ENCODE results near the gene OBP2B.
"Not testable (repeated sequence)": the region's sequence is repeated elsewhere in the genome, so short reads cannot be mapped to it uniquely, and the experiment has no call there.

OBP2B gene

DNA sequence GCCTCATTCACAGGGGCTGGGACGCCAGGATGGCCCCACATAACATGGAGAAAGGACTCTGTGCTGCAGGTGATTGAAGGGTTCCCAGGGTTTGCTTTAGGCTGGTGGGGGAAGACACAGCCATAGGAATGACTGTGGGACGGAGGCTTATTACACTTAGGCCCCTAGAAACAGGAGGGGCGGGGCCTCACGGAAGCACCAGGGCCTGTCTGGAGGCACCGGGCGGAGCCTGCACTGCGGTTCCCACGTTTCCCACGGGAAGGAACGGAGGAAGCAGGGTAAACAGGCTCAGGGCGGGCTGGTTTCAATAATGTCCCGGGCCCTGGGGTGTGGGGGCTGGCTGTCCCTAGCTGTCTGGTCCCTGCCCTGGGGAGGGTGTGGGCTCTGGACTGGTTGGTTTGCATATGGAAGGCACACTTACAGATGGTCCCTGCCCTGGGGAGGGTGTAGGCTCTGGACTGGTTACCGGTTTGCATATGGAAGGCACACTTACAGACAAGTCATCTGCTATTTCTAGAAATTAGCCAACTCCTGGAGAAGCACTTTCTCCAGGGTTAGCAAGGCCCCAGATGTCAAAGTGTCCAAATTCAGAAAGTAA is 14.2 kb upstream of the OBP2B start:
- not testable (repeated sequence) for H3K36me3 Mint-ChIP-seq (ENCODE audit: insufficient read depth); DNase-seq; ATAC-seq (replicated peaks); H3K27ac Mint-ChIP-seq; H3K4me3 Mint-ChIP-seq; H3K4me1 Mint-ChIP-seq (ENCODE audit: low read depth in 2 of 2); H3K9me3 Mint-ChIP-seq
- H3K27me3 Mint-ChIP-seq: peaks cover 40 to 66% of the 10 kb centered on the region in 2 donors

DNA sequence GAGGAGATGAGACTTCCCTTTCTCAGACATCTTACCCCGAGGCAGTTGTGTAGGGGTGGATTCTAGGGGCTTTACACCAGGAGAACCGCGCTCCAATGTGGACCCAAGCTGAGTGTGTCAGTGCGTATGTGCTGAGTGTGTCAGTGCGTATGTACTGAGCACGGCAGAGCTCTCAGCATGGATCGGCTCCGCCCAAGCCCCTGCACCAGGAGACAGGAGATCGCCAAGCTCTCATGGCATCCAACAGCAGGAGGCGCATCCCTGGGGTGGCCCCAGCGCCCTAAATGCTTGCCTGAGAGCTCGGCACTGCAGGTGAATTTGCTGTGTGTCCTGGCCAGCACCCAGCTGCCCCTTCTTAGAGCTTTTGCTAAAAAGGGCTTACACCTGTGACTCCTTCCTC is 12.9 kb upstream of the OBP2B start:
- H3K36me3 Mint-ChIP-seq (ENCODE audit: insufficient read depth); ATAC-seq (replicated peaks); H3K9me3 Mint-ChIP-seq; DNase-seq; H3K4me3 Mint-ChIP-seq; H3K4me1 Mint-ChIP-seq (ENCODE audit: low read depth in 2 of 2); H3K27ac Mint-ChIP-seq: not testable (repeated sequence)
- peaks cover 52 to 78% of the 10 kb centered on the region in 2 donors for H3K27me3 Mint-ChIP-seq

DNA sequence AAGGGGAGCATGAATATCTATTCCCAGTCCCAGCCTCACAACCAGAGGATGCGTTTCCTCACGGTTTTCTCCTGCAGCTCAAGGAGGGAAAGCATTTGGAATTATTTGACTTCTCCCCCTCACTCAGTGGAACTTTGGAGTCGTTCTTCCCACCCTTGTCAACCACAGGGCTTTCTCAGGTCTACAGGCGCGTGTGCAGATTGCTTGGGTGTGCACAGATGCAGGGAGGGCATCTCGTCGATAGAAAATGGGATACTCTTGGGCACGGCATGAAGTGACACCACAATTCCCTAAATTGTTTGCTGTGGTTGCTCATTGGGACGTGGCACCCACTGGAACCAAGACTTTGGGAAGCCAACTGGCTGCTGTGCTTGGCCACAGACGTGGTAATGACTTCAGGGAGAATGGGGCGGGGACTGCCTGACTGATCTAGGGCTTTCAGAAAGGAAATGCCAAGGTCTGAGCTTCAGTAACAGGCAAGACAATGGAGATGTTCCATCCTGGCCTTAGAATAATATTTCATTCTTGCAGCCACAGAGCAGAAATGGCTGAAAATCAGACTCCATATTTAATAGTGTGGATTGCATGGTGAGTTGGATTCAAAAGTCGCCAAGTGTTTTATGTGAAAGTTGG is 12.2 kb upstream of the OBP2B start:
- Mint-ChIP-seq H3K27ac (no peak overlapping the region), H3K4me3 (no peak overlapping the region), H3K9me3 (no peaks in the 10 kb centered on the region), H3K4me1 (ENCODE audit: low read depth in 2 of 2) (peaks cover 0 to 2% of the 10 kb centered on the region in 2 donors), H3K36me3 (ENCODE audit: insufficient read depth) (no peaks in the 10 kb centered on the region), H3K27me3 (peaks cover 52 to 85% of the 10 kb centered on the region in 2 donors)
- DNase-seq (no peak), ATAC-seq (replicated peaks) (no peak)

DNA sequence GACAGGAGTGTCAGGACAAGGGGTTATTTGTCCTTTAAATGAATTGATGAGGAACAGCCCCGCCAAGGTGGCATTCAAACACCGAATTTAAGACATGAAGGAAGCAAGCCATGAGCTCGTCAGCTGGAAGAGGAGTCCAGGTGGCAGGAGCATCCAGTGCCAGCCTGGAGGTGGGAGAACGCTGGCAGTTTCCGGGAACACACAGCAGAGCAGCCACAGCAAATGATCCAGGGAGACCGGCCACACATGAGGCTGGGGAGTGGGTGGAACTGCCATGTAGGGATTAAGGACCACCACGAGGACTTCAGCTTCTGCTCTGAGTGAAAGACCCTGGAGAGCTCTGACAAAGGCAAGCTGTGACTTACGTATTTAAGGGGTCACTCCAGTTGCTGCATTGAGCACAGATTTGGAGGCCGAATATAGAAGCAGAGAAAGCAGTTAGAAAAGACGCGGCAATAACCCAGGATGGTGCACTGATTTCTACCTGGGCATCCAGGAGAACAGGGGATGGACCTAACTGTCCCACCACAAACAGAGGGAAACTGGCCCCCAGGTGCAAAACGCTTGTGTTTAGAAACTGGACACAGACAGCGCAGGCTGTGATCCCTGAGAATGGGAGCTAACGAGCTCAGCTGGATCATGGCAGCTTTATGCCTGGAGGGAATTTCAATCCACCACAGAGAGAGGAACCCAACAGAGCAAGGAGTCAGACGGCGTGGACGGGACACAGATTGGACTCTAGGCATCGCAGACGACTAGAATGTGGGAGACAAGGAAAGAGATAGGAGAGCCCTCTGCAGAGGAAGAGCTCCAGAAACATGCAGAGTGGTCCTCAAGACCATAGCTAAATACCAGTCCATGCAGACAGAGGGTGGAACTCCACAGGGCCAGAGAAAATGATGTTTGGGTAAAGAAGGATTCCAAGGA is 9.3 kb upstream of the OBP2B start:
- H3K36me3 Mint-ChIP-seq (ENCODE audit: insufficient read depth); H3K27ac Mint-ChIP-seq; H3K4me1 Mint-ChIP-seq (ENCODE audit: low read depth in 2 of 2); H3K9me3 Mint-ChIP-seq; H3K4me3 Mint-ChIP-seq; DNase-seq; ATAC-seq (replicated peaks): not testable (repeated sequence)
- H3K27me3 Mint-ChIP-seq: peaks cover 62 to 83% of the 10 kb centered on the region in 2 donors

DNA sequence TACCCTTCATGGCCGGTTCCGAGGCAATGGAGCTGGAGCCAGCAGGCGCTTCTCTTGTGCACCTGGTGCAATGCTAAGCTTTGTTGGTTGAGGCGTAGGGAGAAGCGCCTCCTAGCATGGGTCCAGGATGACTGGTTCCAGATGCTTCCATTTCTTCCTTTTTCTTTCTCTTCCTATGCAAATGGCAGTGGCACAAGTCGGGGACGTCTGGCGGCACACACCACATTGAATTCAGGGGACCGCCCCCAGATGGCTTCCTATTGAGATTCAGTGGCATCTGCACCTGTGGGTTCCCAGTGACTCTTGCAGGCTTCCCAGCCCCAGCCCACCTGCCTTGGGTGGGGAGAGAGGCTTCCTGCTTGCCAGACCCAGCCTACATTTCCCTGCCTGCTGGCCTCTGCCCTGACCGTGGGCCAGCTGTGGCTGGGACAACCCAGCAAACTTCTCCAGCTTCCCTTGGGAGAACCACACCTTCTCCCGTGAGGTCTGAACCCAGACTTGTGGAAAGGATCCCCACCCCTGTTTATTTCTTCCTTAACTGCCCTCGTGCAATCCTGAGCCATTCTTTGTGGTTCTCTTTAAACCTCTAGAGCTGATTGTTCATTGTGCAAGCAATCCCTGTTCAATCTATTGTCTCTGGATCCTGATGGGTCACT is 8.4 kb upstream of the OBP2B start:
- ATAC-seq (replicated peaks); H3K36me3 Mint-ChIP-seq (ENCODE audit: insufficient read depth); H3K27ac Mint-ChIP-seq; H3K9me3 Mint-ChIP-seq; DNase-seq; H3K4me1 Mint-ChIP-seq (ENCODE audit: low read depth in 2 of 2); H3K4me3 Mint-ChIP-seq: not testable (repeated sequence)
- peaks cover 60 to 75% of the 10 kb centered on the region in 2 donors for H3K27me3 Mint-ChIP-seq

DNA sequence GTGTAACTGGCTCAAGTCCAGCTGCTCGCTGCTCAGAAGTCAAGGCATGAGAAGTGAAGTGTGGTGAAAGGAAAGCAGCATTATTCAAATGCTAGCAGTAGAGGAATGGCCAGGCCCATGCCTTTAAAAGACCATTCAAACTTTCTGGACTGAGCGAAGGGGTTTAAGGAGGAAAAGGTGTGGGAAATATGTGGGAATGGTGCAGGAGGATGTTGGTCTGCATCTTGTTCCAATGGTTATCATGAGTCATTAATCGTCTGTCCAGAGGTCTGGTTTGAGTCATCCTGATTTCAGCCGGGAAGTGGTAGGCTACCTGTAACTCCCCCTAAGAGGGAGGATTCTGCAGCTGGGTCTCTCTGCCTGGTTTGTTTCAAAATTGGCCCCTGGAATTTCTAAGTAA is 5.2 kb upstream of the OBP2B start:
- not testable (repeated sequence) for ATAC-seq (replicated peaks); H3K36me3 Mint-ChIP-seq (ENCODE audit: insufficient read depth); DNase-seq; H3K9me3 Mint-ChIP-seq; H3K4me3 Mint-ChIP-seq; H3K4me1 Mint-ChIP-seq (ENCODE audit: low read depth in 2 of 2); H3K27ac Mint-ChIP-seq
- peaks cover 64 to 83% of the 10 kb centered on the region in 2 donors for H3K27me3 Mint-ChIP-seq

DNA sequence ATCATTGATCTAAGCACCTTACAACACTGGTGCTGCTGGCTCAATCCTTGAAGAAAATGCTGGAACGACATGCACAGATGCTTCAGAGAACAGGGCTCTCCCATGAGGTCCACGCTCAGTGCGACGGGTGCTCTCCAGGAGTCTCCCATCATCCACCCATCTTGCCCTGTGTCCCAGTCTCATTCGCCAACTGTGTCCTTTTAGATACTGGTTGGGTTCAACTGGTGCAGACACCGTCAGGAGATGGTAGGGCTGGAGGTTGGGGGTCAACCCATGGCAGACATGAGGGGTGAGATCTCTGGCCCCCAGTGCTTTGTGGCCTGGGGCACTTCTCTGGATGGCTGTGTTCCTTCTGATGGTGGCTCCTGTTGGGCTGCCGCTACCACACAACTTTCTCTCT is 1.6 kb upstream of the OBP2B start:
- Mint-ChIP-seq H3K4me3 (no peak overlapping the region), H3K4me1 (ENCODE audit: low read depth in 2 of 2) (no peaks in the 10 kb centered on the region), H3K27ac (no peak overlapping the region), H3K36me3 (ENCODE audit: insufficient read depth) (peaks cover 2% of the 10 kb centered on the region), H3K27me3 (peaks cover 47 to 76% of the 10 kb centered on the region in 2 donors), H3K9me3 (no peaks in the 10 kb centered on the region)
- no peak for ATAC-seq (replicated peaks)
- no peak for DNase-seq

DNA sequence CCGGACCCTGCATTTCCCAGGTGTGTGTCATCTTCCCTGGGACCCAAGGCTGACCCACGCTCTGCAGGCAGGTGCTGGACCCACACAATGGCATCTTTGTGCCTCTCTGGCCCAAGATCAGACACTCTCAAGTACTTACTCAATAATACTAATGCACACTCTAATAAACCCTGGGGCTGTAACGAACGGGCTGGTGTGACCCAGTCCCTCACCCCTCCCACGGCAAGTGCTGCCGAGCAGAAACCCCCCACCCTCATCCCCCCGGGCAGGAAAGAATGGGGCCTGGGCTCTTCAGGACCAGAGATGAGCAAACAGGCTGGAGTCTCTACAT is 1.1 kb upstream of the OBP2B start:
- H3K9me3 Mint-ChIP-seq: no peaks in the 10 kb centered on the region
- peaks cover 2% of the 10 kb centered on the region for H3K36me3 Mint-ChIP-seq (ENCODE audit: insufficient read depth)
- H3K27ac Mint-ChIP-seq: no peak overlapping the region
- H3K4me1 Mint-ChIP-seq (ENCODE audit: low read depth in 2 of 2): no peaks in the 10 kb centered on the region
- H3K27me3 Mint-ChIP-seq: peaks cover 43 to 76% of the 10 kb centered on the region in 2 donors
- no peak overlapping the region for H3K4me3 Mint-ChIP-seq
- DNase-seq (no peak), ATAC-seq (replicated peaks) (no peak)

DNA sequence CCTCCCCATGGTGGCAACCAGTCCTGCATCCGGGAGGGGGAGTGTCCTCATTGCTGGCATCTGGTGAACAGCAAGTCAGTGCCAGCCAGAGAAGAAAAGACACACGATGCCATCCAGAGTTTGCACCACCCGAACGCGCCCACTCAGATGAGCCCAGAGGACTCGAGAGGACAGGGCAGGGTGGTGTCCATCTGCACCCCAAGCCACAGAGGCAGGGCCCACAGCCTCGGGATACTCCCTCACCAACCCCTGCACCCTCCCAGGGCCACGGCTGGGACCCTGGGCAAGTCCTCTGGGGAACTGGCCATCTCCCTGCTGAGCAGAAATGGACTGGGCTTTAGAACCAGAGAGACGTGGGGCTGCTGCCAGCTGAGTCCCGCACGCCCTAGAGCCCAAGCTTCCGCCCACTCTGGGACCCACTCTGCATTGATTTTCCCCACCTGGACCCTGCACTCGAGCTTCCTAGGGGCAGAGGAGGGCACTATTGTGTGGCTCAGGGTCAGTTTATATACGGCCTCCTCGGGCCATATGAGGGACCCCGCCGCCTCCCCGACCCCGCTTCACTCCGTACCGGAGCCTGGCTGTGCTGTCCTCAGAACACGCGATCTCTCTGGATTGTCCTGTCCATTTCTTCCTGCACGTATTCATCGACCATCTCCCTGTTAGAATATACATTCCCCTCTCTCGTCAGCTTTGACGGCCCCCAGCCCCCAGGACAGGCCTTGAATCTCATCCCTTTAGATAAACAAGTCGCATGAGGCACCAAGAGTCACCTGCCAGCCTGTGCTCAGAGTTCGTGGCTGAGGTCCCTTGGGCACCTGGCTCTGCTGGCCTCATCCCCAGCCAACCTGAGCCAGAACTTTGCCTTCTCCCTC is 514 bp upstream of the OBP2B start:
- H3K9me3 Mint-ChIP-seq; DNase-seq; H3K4me3 Mint-ChIP-seq; ATAC-seq (replicated peaks); H3K36me3 Mint-ChIP-seq (ENCODE audit: insufficient read depth); H3K27ac Mint-ChIP-seq; H3K4me1 Mint-ChIP-seq (ENCODE audit: low read depth in 2 of 2): not testable (repeated sequence)
- H3K27me3 Mint-ChIP-seq: peaks cover 38 to 76% of the 10 kb centered on the region in 2 donors

DNA sequence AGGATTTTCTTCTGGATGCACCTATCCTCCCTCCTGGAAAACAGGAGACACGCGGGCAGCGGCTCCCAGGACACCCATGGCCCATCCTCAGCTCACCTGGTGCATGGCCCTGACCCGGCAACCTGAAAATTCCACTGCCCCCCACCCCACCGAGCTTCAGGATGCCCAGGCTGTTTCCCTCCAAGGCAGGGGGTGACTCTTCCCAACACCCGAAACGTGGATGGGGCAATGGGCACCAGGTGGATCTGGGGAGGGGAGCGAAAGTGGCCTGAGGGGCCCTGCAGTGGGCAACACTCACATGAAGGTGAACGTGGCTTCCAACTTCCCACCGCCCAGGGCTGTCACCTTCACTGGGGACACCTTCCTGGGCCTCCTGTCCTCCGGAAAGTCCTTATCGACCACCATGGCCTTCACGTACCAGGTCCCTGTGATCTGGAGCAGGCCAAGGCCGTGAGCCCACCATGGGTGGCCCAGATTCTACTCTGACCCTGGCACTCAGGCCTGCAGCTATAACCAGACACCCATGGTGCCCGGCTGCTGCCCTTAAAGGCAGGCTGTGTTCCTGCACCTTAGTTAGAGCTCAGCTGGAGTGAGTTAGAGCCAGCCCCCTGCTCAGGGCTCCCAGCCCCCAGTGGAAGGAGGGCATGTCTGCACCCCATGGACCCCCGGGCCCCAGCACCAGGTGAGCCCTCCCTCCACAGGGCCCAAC is 725 bp downstream of the OBP2B start:
- not testable (repeated sequence) for H3K4me3 Mint-ChIP-seq; H3K9me3 Mint-ChIP-seq; ATAC-seq (replicated peaks)

DNA sequence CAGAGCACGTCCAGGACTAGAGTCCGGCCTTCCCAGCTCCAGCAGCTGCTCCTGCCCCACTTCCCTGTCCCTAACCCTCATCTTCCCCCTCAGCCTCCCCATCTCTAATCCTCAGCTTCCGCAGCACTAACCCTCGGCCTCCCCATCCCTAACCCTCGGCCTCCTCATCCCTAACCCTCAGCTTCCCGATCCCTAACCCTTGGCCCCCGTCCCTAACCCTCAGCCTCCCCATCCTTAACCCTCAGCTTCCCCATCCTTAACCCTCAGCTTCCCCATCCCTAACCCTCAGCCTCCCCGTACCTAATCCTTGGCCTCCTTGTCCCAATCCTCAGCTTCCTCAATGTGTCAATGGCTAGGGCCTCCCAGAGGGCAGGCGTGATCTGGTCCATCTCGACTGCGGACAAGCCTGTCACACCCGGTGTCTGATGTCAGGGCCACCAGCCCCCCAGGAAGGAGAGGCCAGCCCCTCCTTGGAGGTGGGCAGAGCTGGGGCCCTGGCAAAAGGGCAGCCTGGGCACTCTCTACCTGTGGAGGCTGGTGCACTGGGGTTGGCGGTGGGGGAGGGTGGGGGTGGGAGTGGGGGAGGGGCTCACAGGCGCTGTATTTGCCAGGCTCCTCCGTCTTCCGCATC is 1.4 kb downstream of the OBP2B start:
- Mint-ChIP-seq H3K4me1 (ENCODE audit: low read depth in 2 of 2) (no peaks in the 10 kb centered on the region), H3K9me3 (no peaks in the 10 kb centered on the region), H3K36me3 (ENCODE audit: insufficient read depth) (peaks cover 2% of the 10 kb centered on the region), H3K27me3 (peaks cover 23 to 86% of the 10 kb centered on the region in 2 donors), H3K4me3 (no peak overlapping the region), H3K27ac (no peak overlapping the region)
- DNase-seq: no peak
- no peak for ATAC-seq (replicated peaks)

More for the DNA sequence above, 725 bp downstream of the OBP2B start:
- H3K27me3 Mint-ChIP-seq: peaks cover 28 to 80% of the 10 kb centered on the region in 2 donors
- H3K4me1 Mint-ChIP-seq (ENCODE audit: low read depth in 2 of 2); DNase-seq; H3K27ac Mint-ChIP-seq; H3K36me3 Mint-ChIP-seq (ENCODE audit: insufficient read depth): not testable (repeated sequence)

DNA sequence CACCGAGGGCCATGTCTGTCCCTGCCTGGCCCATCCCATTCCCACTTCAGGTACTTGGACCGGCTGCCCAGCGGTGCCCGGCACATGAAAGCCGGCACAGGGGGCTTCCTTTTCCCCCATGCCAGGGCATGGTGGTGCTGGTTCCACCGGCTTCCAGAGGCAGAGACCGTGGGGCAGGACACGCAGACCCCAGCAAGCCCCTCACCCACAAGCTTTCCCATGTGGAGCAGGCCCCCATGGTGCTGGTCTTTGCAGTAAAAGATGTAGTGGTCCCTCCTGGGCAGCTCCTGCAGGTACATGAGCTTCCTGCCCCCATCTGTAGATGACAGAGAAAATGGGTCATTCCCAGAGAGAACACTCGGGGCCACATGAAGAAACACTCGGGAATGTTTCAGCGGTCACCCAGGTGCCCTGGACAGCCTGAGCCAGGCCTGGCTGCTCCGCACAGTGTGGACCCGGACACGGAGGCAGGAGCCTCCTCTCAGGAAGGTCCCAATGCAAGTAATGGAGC is 2.0 kb downstream of the OBP2B start:
- no peaks in the 10 kb centered on the region for H3K4me1 Mint-ChIP-seq (ENCODE audit: low read depth in 2 of 2)
- peaks cover 23 to 86% of the 10 kb centered on the region in 2 donors for H3K27me3 Mint-ChIP-seq
- H3K9me3 Mint-ChIP-seq: no peaks in the 10 kb centered on the region
- H3K4me3 Mint-ChIP-seq: no peak overlapping the region
- ATAC-seq (replicated peaks): no peak
- peaks cover 2% of the 10 kb centered on the region for H3K36me3 Mint-ChIP-seq (ENCODE audit: insufficient read depth)
- DNase-seq: no peak
- H3K27ac Mint-ChIP-seq: no peak overlapping the region

Measured in effector memory CD8-positive, alpha-beta T cell (primary cell).